ENCODE results near the gene MGARP.

- TF ChIP-seq CTCF (IDR thresholded peaks at IDR 0.05) (peak; percentile 70; the same call in 1 of the 2 replicates), SIN3A (IDR thresholded peaks at IDR 0.05; ENCODE audit: borderline replicate concordance, insufficient read depth, low read depth, low read length) (no peak), POLR2AphosphoS5 (IDR thresholded peaks at IDR 0.05; ENCODE audit: low read depth, low read length) (no peak), REST (IDR thresholded peaks at IDR 0.05; ENCODE audit: insufficient read depth in 1 of 2, low read depth in 2 of 2, low read length in 1 of 2) (no peak)
Measured at GRCh38 chr4:139229534-139230039, 50.4 kb downstream of the MGARP start.
